Choroid plexus epithelial cell (primary cell): ENCODE results near the gene KIRREL3.

ENCODE experiments used
- DNase-seq: peaks from one replicate; pipeline ENCODE4 v3.0.0-alpha.2; 2010; ENCODE audit warnings: low read depth
- H3K4me3 ChIP-seq: 2 replicates; pipeline ENCODE4 v1.5.1; 2011; ENCODE audit warnings: low read depth, mild to moderate bottlenecking, control low read depth, low read length, moderate library complexity
- TF ChIP-seq, protein P1 (sequence below): conservative IDR thresholded peaks from 2 replicates; pipeline ENCODE4 v1.5.1; 2011; ENCODE audit warnings: low read depth, mild to moderate bottlenecking, control low read depth, inconsistent platforms, low read length, moderate library complexity

KIRREL3 gene

GRCh38 chr11:126405906-126406305 is 594.7 kb downstream of the KIRREL3 start:
- TF ChIP-seq, protein P1, sequence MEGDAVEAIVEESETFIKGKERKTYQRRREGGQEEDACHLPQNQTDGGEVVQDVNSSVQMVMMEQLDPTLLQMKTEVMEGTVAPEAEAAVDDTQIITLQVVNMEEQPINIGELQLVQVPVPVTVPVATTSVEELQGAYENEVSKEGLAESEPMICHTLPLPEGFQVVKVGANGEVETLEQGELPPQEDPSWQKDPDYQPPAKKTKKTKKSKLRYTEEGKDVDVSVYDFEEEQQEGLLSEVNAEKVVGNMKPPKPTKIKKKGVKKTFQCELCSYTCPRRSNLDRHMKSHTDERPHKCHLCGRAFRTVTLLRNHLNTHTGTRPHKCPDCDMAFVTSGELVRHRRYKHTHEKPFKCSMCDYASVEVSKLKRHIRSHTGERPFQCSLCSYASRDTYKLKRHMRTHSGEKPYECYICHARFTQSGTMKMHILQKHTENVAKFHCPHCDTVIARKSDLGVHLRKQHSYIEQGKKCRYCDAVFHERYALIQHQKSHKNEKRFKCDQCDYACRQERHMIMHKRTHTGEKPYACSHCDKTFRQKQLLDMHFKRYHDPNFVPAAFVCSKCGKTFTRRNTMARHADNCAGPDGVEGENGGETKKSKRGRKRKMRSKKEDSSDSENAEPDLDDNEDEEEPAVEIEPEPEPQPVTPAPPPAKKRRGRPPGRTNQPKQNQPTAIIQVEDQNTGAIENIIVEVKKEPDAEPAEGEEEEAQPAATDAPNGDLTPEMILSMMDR = no peak
- no peak overlapping the region for H3K4me3 ChIP-seq
- DNase-seq = no peak

DNA sequence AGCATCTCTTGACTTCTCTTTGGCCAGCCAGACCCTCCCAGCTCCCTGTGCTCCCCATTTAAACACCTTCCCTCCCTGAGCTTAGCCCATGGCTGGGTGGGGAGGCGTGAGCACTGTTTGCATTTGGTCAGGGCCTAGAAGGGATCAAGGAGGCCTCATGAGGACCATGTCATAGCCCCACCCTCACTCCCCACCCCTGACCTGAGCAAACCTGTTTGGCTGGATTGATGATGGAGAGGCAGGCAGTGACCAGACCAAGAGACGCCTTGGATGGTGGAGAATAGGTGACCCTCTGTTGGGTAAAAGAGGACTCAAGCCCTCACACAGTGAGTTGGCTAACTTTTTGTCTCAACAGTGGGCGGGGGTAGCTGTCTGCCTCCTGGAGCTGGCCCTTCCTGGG is 595.2 kb downstream of the KIRREL3 start:
- TF ChIP-seq, protein P1 = no peak
- H3K4me3 ChIP-seq = no peak overlapping the region
- DNase-seq = no peak

GRCh38 chr11:126404367-126404766 is 596.2 kb downstream of the KIRREL3 start:
- TF ChIP-seq, protein P1 = no peak
- H3K4me3 ChIP-seq = no peak overlapping the region
- no peak for DNase-seq

GRCh38 chr11:126403658-126404057 is 596.9 kb downstream of the KIRREL3 start:
- DNase-seq = no peak
- TF ChIP-seq, protein P1 = no peak
- H3K4me3 ChIP-seq = no peak overlapping the region

DNA sequence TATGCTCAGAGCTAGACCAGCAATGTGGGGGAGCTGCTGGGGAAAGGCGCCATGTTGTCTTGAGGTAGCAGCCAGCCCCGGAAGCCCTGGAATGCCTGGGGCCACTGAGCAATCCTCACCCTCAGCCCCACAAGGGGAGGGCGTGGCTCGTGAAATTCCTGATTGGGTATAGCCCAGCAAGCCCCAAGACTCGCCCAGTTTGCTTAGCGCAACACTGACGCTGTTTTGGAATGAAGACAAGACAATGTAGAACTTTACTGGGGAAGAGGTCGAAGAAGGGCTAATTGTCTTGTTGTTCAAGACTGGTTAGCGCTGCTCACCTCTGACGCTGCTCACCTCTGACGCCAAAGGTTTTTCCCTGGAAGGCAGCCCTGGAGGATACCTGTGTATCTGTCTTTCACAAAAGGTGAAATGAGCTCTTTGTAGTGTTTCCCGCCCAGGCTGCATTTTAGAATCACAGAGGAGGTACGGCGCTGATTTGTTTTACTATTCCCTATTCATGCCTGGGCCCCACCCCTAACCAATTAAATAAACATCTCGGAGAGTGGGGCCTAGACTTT is 597.5 kb downstream of the KIRREL3 start:
- no peak overlapping the region for H3K4me3 ChIP-seq
- DNase-seq = no peak
- TF ChIP-seq, protein P1 = no peak

GRCh38 chr11:126400479-126400878 is 600.1 kb downstream of the KIRREL3 start:
- DNase-seq = no peak
- H3K4me3 ChIP-seq = no peak overlapping the region
- TF ChIP-seq, protein P1 = no peak

- TF ChIP-seq, protein P1 = no peak
- no peak for DNase-seq
- H3K4me3 ChIP-seq = no peak overlapping the region
Measured at GRCh38 chr11:126400019-126400418, 600.6 kb downstream of the KIRREL3 start.
